Activated CD8-positive, alpha-beta T cell treated with anti-CD3 and anti-CD28 coated beads, Interleukin-2, amount 10 ng/mL, durations not matched to agents 7 days and 5 days (primary cell): ENCODE data around the gene NKX2-4. TPM values are rescaled to one million over a fixed set of nuclear protein-coding genes. Genes with fewer than 3 reads are reported as not detected.

Experiments
- ATAC-seq: fragments of 150-1000 bp; cut with Tn5 transposase; one replicate; pipeline ENCODE4 v1.10.0; 2021; ENCODE audit warnings: moderate library complexity
- CTCF ChIA-PET: fragments of 350-600 bp; sonication (Branson Sonifier 250); formaldehyde crosslinking; loops from one replicate; lab custom pipeline; 2021; ENCODE audit warnings: antibody characterized with exemption; lab: Charles Lee
- POLR2A ChIA-PET: fragments of 350-600 bp; sonication (Branson Sonifier 250); formaldehyde crosslinking; loops from one replicate; lab custom pipeline; 2021; ENCODE audit warnings: antibody characterized with exemption; lab: Charles Lee
- DNase-seq: peaks from one replicate; pipeline ENCODE4 v3.0.0-alpha.2; 2020
- H3K27ac Mint-ChIP-seq: one replicate; pipeline ENCODE4 v1.8.0; 2021; ENCODE audit warnings: mild to moderate bottlenecking, mixed read lengths
- H3K27me3 Mint-ChIP-seq: one replicate; pipeline ENCODE4 v1.8.0; 2021; ENCODE audit warnings: low read depth, mixed read lengths
- H3K36me3 Mint-ChIP-seq: one replicate; pipeline ENCODE4 v1.8.0; 2021; ENCODE audit warnings: low read depth, mixed read lengths
- H3K4me1 Mint-ChIP-seq: one replicate; pipeline ENCODE4 v1.8.0; 2021; ENCODE audit warnings: low read depth, mixed read lengths
- H3K4me3 Mint-ChIP-seq: one replicate; pipeline ENCODE4 v1.8.0; 2021; ENCODE audit warnings: mild to moderate bottlenecking, mixed read lengths
- H3K9me3 Mint-ChIP-seq: one replicate; pipeline ENCODE4 v1.8.0; 2022; ENCODE audit warnings: mixed read lengths; ENCODE audit not compliant: insufficient read depth
- total RNA-seq, 2 experiments: library from RNA; stranded (reverse); gene quantifications; one replicate each; pipeline ENCODE4 v1.2.3, GENCODE V29; 2021

The NKX2-4 gene
- total RNA-seq, 2 experiments from 2014 or later: not detected

DNA sequence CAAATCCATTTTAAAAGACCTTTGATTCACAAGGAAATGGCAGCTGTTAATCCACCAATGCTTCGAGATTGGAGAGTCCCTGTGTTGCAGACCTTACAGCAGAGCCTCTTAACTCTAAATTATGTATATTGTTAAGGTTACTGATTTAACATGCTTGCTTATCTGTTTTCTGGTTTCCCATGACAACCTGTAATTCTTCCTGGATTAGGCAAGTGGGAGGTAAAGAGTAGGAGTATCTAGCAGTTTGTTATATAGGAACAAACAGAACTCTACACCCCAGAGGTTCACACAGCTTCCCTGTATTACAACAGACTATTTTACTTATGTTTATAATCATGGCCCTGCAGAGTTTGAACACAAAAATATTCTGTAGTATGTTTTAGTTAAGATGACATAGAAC is 39.5 kb downstream of the NKX2-4 start:
- H3K4me3 Mint-ChIP-seq: no peak overlapping the region
- POLR2A ChIA-PET: no interaction called here
- peaks cover 41% of the 10 kb centered on the region for H3K36me3 Mint-ChIP-seq
- no peak overlapping the region for H3K27ac Mint-ChIP-seq
- DNase-seq (no peak), ATAC-seq (no peak)
- peaks cover 12% of the 10 kb centered on the region for H3K4me1 Mint-ChIP-seq
- no peaks in the 10 kb centered on the region for H3K9me3 Mint-ChIP-seq
- H3K27me3 Mint-ChIP-seq: no peaks in the 10 kb centered on the region
- CTCF ChIA-PET: interaction anchor here (1.0 to 1.5 kb wide), 3 partner anchors 21 to 520 kb away, joined by 3 to 6 read pairs (median 4); no protein-coding TSS in a partner anchor

DNA sequence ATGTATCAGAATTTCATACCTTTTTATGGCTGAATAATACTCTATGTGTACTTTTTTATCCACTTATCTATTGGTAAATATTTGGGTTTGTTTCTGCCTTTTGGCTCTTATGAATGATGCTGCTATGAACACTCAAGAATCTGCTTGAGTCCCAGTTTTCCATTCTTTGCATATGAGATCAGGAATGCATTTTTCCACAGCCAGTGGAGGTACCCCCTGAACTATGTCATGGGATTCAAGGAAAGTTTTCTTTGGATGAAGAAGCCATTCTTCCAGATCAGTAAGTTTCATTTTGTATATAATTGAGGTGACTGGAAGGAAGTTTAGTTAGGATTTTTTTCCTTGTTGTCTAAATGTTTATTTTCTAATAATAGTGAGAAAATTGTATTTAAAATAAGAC is 40.9 kb downstream of the NKX2-4 start:
- POLR2A ChIA-PET: no interaction called here
- H3K4me3 Mint-ChIP-seq: no peak overlapping the region
- peaks cover 34% of the 10 kb centered on the region for H3K36me3 Mint-ChIP-seq
- H3K27me3 Mint-ChIP-seq: no peaks in the 10 kb centered on the region
- no peak for ATAC-seq
- H3K27ac Mint-ChIP-seq: no peak overlapping the region
- DNase-seq: no peak
- no peaks in the 10 kb centered on the region for H3K9me3 Mint-ChIP-seq
- H3K4me1 Mint-ChIP-seq: peaks cover 10% of the 10 kb centered on the region
- CTCF ChIA-PET: interaction anchor here (1.3 kb wide), 1 partner anchor 121 kb away, joined by 6 read pairs; no protein-coding TSS in a partner anchor

DNA sequence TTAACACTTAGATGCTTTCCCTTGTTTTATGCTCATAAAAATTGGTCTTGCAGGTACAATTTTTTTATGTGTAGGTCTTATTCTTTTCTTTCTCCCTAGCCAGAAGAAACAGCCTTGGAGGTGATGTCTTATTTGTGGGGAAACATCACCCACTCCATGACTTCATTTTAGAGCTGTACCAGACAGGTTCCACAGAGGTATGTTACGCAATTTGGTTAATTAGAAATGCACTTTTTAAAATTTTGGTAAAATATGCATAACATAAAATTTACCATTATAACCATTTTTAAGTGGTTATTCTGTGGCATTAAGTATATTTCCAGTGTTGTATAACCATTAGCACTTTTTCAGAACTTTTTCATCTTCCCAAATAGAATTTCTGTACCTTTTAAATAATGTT is 41.3 kb downstream of the NKX2-4 start:
- H3K4me1 Mint-ChIP-seq: peaks cover 7% of the 10 kb centered on the region
- peaks cover 32% of the 10 kb centered on the region for H3K36me3 Mint-ChIP-seq
- no peak for DNase-seq
- no peak overlapping the region for H3K27ac Mint-ChIP-seq
- CTCF ChIA-PET: no interaction called here
- no peak for ATAC-seq
- no peaks in the 10 kb centered on the region for H3K27me3 Mint-ChIP-seq
- no peak overlapping the region for H3K4me3 Mint-ChIP-seq
- POLR2A ChIA-PET: no interaction called here
- H3K9me3 Mint-ChIP-seq: no peaks in the 10 kb centered on the region

GRCh38 chr20:21353236-21353635 is 44.1 kb downstream of the NKX2-4 start:
- CTCF ChIA-PET: interaction anchor here (1.3 kb wide), 1 partner anchor 29 kb away, joined by 3 read pairs; no protein-coding TSS in a partner anchor
- no peak overlapping the region for H3K27ac Mint-ChIP-seq
- H3K27me3 Mint-ChIP-seq: no peaks in the 10 kb centered on the region
- POLR2A ChIA-PET: no interaction called here
- ATAC-seq (no peak), DNase-seq (no peak)
- H3K9me3 Mint-ChIP-seq: no peaks in the 10 kb centered on the region
- H3K36me3 Mint-ChIP-seq: peaks cover 25% of the 10 kb centered on the region
- H3K4me1 Mint-ChIP-seq: no peaks in the 10 kb centered on the region
- H3K4me3 Mint-ChIP-seq: no peak overlapping the region

DNA sequence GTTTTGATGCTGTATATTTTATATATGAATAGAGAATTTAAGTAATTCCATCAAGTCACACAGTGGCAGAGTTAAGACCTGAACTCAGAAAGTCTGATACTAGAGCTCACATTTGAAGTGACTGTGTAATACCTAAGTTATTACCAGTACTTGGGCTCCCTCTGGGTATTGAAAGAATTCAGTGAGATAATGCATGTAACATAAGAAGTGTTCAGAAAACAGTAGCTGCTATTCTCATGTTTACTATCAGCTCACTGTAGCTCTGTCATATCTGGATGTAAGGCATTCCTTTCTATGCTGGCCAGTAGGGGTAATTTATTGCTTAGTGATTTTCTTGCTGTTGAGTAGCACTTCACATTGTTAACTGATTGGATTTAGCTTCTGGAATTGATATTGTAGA is 44.6 kb downstream of the NKX2-4 start:
- POLR2A ChIA-PET: no interaction called here
- Mint-ChIP-seq H3K36me3 (peaks cover 26% of the 10 kb centered on the region), H3K27me3 (no peaks in the 10 kb centered on the region), H3K9me3 (no peaks in the 10 kb centered on the region), H3K4me3 (no peak overlapping the region), H3K4me1 (no peaks in the 10 kb centered on the region), H3K27ac (no peak overlapping the region)
- CTCF ChIA-PET: interaction anchor here (1.3 kb wide), 1 partner anchor 30 kb away, joined by 3 read pairs; no protein-coding TSS in a partner anchor
- DNase-seq: no peak
- no peak for ATAC-seq

Other genes starting within 250 kb of the NKX2-4 start
- 10 to 100 TPM; 54.4 to 57.7 TPM for gene XRN2, start 94.2 kb downstream of the NKX2-4 start, total RNA-seq
- not detected for gene NKX2-2, start 116.5 kb upstream of the NKX2-4 start, total RNA-seq